Measurements from ENCODE around the gene TECPR2. TPM values are rescaled to one million over a fixed set of nuclear protein-coding genes. Genes with fewer than 3 reads are reported as not detected.

Gene TECPR2
- total RNA-seq, 1 donor from 2014 or later: 19.9 TPM

GRCh38 chr14:102462391-102462790 lies 99.7 kb downstream of the TECPR2 start:
- no peaks in the 10 kb centered on the region for H3K79me2 ChIP-seq (ENCODE audit: insufficient read depth, low read length)
- no peak overlapping the region for H3K4me3 ChIP-seq (ENCODE audit: insufficient read depth, low read depth, low read length)
- Mint-ChIP-seq H3K4me3 (ENCODE audit: unreplicated experiment) (no peak overlapping the region), H3K36me3 (ENCODE audit: low read depth, unreplicated experiment) (peaks cover 35% of the 10 kb centered on the region), H3K9me3 (ENCODE audit: unreplicated experiment) (peaks cover 4% of the 10 kb centered on the region), H3K27me3 (ENCODE audit: low read depth, unreplicated experiment) (no peaks in the 10 kb centered on the region), H3K27ac (ENCODE audit: unreplicated experiment) (no peak overlapping the region), H3K4me1 (ENCODE audit: low read depth, unreplicated experiment) (peaks cover 8% of the 10 kb centered on the region)
- no peaks in the 10 kb centered on the region for H4K20me1 ChIP-seq (ENCODE audit: insufficient read depth, low read length)
- no peak for TF ChIP-seq EZH2 (IDR thresholded peaks at IDR 0.05; ENCODE audit: insufficient read depth, low read length)
- no peak for TF ChIP-seq CTCF (IDR thresholded peaks at IDR 0.05; ENCODE audit: insufficient read depth, low read depth, low read length)
- H3K36me3 ChIP-seq (ENCODE audit: insufficient read depth, low read length): peaks cover 14% of the 10 kb centered on the region
- no peak overlapping the region for H2AFZ ChIP-seq (ENCODE audit: low read depth, low read length)
- DNase-seq (ENCODE audit: low read depth) (no peak), FAIRE-seq (no peak)
- H3K4me2 ChIP-seq (ENCODE audit: low read length): no peak overlapping the region
- no peaks in the 10 kb centered on the region for H3K27me3 ChIP-seq (ENCODE audit: insufficient read depth, low read length)
- H3K9ac ChIP-seq (ENCODE audit: low read length): no peak overlapping the region
- no peak overlapping the region for H3K27ac ChIP-seq (ENCODE audit: low read depth, low read length)
- H3K9me3 ChIP-seq (ENCODE audit: insufficient read depth, low read depth, low read length): no peaks in the 10 kb centered on the region
- no peaks in the 10 kb centered on the region for H3K4me1 ChIP-seq (ENCODE audit: insufficient read depth, low read length)

GRCh38 chr14:102464006-102464405 lies 101.3 kb downstream of the TECPR2 start:
- Histone ChIP-seq H4K20me1 (ENCODE audit: insufficient read depth, low read length) (no peaks in the 10 kb centered on the region), H3K4me1 (ENCODE audit: insufficient read depth, low read length) (no peaks in the 10 kb centered on the region), H3K27ac (ENCODE audit: low read depth, low read length) (no peak overlapping the region), H2AFZ (ENCODE audit: low read depth, low read length) (no peak overlapping the region), H3K36me3 (ENCODE audit: insufficient read depth, low read length) (peaks cover 14% of the 10 kb centered on the region), H3K79me2 (ENCODE audit: insufficient read depth, low read length) (no peaks in the 10 kb centered on the region), H3K27me3 (ENCODE audit: insufficient read depth, low read length) (no peaks in the 10 kb centered on the region), H3K9ac (ENCODE audit: low read length) (no peak overlapping the region), H3K4me2 (ENCODE audit: low read length) (no peak overlapping the region), H3K4me3 (ENCODE audit: insufficient read depth, low read depth, low read length) (no peak overlapping the region), H3K9me3 (ENCODE audit: insufficient read depth, low read depth, low read length) (no peaks in the 10 kb centered on the region)
- TF ChIP-seq CTCF (IDR thresholded peaks at IDR 0.05; ENCODE audit: insufficient read depth, low read depth, low read length) (no peak), EZH2 (IDR thresholded peaks at IDR 0.05; ENCODE audit: insufficient read depth, low read length) (no peak)
- H3K36me3 Mint-ChIP-seq (ENCODE audit: low read depth, unreplicated experiment): peaks cover 42% of the 10 kb centered on the region
- peaks cover 11% of the 10 kb centered on the region for H3K9me3 Mint-ChIP-seq (ENCODE audit: unreplicated experiment)
- H3K4me1 Mint-ChIP-seq (ENCODE audit: low read depth, unreplicated experiment): peaks cover 8% of the 10 kb centered on the region
- FAIRE-seq (no peak), DNase-seq (ENCODE audit: low read depth) (no peak)
- no peak overlapping the region for H3K4me3 Mint-ChIP-seq (ENCODE audit: unreplicated experiment)
- no peak overlapping the region for H3K27ac Mint-ChIP-seq (ENCODE audit: unreplicated experiment)
- H3K27me3 Mint-ChIP-seq (ENCODE audit: low read depth, unreplicated experiment): no peaks in the 10 kb centered on the region

GRCh38 chr14:102464846-102465341 lies 102.2 kb downstream of the TECPR2 start:
- Histone ChIP-seq H3K27me3 (ENCODE audit: insufficient read depth, low read length) (no peaks in the 10 kb centered on the region), H3K36me3 (ENCODE audit: insufficient read depth, low read length) (peaks cover 17% of the 10 kb centered on the region), H3K4me3 (ENCODE audit: insufficient read depth, low read depth, low read length) (no peak overlapping the region), H2AFZ (ENCODE audit: low read depth, low read length) (no peak overlapping the region), H3K9me3 (ENCODE audit: insufficient read depth, low read depth, low read length) (no peaks in the 10 kb centered on the region), H3K4me1 (ENCODE audit: insufficient read depth, low read length) (no peaks in the 10 kb centered on the region), H3K4me2 (ENCODE audit: low read length) (no peak overlapping the region), H3K9ac (ENCODE audit: low read length) (no peak overlapping the region), H3K79me2 (ENCODE audit: insufficient read depth, low read length) (no peaks in the 10 kb centered on the region), H4K20me1 (ENCODE audit: insufficient read depth, low read length) (no peaks in the 10 kb centered on the region), H3K27ac (ENCODE audit: low read depth, low read length) (no peak overlapping the region)
- Mint-ChIP-seq H3K4me3 (ENCODE audit: unreplicated experiment) (no peak overlapping the region), H3K36me3 (ENCODE audit: low read depth, unreplicated experiment) (peaks cover 41% of the 10 kb centered on the region), H3K9me3 (ENCODE audit: unreplicated experiment) (peaks cover 13% of the 10 kb centered on the region), H3K4me1 (ENCODE audit: low read depth, unreplicated experiment) (peaks cover 8% of the 10 kb centered on the region), H3K27ac (ENCODE audit: unreplicated experiment) (no peak overlapping the region), H3K27me3 (ENCODE audit: low read depth, unreplicated experiment) (no peaks in the 10 kb centered on the region)
- FAIRE-seq (no peak), DNase-seq (ENCODE audit: low read depth) (no peak)
- TF ChIP-seq EZH2 (IDR thresholded peaks at IDR 0.05; ENCODE audit: insufficient read depth, low read length) (no peak), CTCF (IDR thresholded peaks at IDR 0.05; ENCODE audit: insufficient read depth, low read depth, low read length) (no peak)

Data from astrocyte (in vitro differentiated cells and primary cell).